Cerebellar nuclear complex (tissue), 1 donor: Measurements from ENCODE around the gene KLHL4.
"Not testable (repeated sequence)": the region's sequence is repeated elsewhere in the genome, so short reads cannot be mapped to it uniquely, and the experiment has no call there.

Experiments
- DNase-seq, 2 experiments: peaks; one replicate each; lab custom pipeline; 2025; lab: John Stamatoyannopoulos, UW

The KLHL4 gene

DNA sequence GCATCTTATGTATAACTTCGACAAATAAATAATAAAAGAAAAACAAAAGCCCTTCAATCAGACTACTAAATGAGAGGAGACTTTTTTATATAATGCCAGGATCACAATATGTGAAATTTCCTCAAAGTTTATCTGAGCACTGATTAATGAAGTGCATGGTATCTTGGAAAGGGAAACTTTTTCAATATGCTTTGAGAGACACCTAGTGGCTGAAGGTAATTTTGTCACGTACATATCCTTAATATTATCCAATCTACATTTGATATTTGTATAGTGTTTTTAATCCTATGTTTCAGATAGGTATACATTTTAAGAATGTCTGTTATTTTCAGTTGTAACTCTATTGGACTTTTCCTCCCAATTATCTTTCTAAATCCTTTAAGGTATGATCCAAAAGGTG is 146.8 kb downstream of the KLHL4 start:
- DNase-seq, result no peak

DNA sequence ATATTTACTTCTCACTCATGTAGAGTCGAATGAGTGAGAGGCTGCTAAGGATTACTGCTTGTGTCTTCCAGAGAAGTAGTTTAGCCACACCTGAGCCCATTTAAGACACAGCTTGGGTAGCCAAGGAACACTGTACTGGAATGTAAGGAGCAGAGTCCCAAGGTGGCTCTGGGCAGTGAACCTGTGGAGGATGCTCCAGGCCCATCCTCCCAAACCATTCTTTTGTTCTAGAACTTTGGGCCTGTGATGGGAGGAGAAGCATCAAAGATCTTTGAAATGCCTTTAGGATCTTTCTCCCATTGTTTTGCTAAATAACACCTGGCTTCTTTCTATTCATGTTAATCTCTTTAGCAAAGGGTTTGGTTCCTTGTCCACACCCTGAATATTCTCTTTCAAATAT is 162.2 kb downstream of the KLHL4 start:
- DNase-seq, result no peak

DNA sequence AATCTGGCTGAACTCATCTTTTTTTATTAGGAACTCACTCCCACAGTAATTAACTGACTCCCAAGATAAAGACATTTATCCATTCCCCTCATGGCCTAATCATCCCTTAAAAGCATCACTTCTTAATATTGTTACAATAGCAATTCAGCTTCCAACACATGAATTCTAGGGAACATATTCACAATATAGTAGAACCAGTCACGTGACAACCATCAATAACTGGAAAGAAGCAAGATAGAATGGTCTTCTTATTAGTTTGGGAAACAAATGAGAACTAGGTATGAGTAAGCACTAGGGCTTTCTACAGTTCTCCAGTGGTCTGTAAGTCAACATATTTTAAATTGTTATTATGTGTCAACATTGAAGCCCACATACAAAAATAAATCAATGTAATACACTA is 170.1 kb downstream of the KLHL4 start:
- no peak for DNase-seq

DNA sequence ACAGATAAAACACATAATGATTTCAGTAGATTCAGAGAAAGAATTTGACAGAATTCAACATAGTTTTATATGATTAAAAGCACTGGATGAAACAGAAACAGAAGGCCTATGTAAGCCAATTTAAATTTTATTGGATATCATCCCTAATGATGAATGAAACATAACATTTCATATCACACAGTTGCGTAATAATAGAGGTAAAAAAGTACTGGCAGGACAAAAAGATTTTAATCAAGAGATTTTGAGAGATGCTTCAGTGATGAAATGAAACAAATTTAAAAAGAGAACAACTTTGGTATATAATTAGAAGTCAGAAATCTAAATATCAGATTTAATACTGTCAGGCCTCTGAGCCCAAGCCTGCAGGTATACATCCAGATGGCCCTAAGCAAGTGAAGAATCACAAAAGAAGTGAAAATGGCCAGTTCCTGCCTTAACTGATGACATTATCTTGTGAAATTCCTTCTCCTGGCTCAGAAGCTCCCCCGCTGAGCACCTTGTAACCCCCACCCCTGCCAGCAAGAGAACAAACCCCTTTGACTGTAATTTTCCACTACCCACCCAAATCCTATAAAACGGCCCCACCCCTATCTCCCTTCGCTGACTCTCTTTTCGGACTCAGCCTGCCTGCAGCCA is 170.6 kb downstream of the KLHL4 start:
- DNase-seq, result not testable (repeated sequence)

DNA sequence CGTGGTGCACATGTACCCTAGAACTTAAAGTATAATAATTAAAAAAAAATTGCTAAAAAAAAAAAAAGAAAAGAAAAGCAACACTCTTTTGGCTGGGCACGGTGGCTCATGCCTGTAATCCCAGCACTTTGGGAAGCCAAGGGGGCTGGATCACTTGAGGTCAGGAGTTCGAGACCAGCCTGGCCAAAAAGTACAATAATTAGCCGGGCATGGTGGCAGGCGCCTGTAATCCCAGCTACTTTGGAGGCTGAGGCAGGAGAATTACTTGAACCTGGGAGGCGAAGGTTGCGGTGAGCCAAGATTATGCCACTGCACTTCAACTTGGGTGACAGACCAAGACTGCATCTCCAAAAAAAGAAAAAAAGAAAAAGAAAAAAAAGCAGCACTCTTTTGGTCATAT is 171.6 kb downstream of the KLHL4 start:
- DNase-seq, result not testable (repeated sequence)

DNA sequence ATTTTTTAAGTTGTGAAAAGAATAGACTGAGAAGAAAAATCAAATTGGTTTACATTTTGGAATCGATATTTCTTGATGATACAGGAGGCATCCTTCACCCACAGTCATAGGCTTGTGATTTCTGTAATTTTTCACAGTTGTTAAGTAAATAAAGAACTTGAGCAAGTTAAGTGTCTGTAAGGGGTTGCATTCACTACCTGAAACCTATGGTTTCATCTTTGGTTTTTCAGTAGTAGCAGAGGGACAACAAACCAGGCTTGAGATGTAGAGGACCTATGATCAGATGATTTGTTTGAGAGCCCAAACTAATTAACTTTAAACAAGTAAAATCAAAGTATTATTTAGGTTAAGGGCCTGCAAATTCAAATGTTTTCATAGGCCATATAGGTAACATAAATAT is 175.6 kb downstream of the KLHL4 start:
- no peak for DNase-seq

DNA sequence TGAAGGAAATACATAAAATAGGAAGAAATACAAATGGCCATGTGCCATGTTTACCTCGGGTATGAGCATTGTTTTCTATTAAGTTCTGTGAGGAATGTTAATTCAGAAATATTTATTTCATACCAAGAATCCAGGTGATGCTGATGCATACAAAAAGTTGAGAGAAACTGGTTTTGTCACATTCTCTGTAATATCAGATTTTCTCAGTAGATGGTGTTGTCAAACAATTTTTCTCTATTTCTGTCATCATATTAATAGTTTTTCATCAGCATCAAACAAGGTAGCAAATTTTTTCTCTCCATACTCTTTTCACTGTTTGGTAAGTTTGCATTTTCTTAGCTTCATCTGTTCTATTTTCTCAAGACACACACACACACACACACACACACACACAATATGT is 179.8 kb downstream of the KLHL4 start:
- DNase-seq, result no peak

DNA sequence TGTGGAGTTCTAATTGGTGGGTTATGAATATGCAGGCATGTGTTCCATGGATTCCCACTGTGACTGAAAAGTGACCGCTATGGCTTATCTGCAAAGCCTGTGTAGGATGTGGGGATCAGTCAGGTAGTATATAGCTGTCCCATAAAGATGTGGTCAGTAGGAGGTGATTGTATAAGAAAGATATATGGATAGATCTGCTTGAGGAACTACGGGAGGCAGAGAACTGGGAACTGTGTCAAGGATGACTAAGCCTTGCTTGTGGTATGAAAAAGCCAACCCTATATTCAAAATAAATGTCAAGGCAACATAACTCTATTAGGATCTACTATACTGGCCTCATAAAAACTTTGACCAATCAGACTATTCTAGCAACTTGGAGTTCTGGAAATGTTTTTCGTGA is 185.2 kb downstream of the KLHL4 start:
- no peak for DNase-seq

DNA sequence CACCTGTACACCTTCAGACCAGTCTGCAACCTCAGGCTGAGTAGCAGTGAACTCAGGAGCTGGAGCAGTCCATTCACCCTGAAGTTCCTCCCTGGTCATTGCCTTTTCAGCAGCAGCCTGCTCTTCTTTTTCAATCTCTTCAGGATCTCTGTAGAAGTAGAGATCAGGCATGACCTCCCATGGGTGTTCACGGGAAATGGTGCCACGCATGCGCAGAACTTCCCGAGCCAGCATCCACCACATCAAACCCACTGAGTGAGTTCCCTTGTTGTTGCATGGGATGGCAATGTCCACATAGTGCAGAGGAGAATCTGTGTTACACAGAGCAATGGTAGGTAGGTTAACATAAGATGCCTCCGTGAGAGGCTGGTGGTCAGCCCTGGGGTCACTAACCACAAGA is 185.9 kb downstream of the KLHL4 start:
- not testable (repeated sequence) for DNase-seq

DNA sequence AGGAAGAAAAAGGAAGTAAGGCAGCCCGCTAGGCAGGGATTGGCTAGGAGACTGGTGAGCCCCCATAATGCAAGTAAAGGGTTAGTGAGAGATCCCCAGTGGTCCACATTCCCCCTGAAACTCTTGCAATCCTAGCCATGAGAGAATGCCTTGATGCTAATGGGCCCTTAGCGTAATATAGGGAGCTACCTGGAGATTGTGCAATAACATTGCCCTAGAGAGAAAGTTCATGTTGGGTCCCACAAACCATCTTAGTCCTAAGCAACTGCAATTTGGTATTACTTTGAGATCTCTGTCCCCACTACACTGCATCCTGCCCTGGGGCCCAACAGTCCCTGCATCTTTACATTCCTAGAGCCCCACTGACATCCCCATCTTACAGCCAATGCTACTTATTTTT is 188.5 kb downstream of the KLHL4 start:
- no peak for DNase-seq

DNA sequence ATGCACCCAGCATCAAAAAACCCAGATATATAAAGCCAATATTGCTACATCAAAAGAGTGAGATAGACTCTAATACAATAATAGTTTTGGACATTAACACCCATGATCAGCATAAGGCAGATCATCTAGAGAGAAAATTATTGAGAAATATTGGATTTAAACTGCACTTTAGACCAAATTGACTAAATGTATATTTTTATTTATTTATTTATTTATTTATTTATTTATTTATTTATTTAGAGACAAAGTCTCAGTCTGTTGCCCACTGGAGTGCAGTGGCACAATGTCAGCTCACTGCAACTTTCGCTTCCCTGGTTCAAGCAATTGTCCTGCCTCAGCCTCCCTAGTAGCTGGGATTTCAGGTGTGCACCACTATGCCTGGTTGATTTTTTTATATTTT is 193.0 kb downstream of the KLHL4 start:
- DNase-seq, result no peak
